RPMI7951 (cell line): Measurements from ENCODE around the gene ZFHX3. TPM values are rescaled to one million over a fixed set of nuclear protein-coding genes. Genes with fewer than 3 reads are reported as not detected.
"Not testable (repeated sequence)": the region's sequence is repeated elsewhere in the genome, so short reads cannot be mapped to it uniquely, and the experiment has no call there.

Source experiments
- DNase-seq: peaks from one replicate; pipeline ENCODE4 v3.0.0-alpha.2; 2012; ENCODE audit warnings: low read depth
- total RNA-seq: library from RNA; depleted of rRNA; stranded (reverse); fragments of >200 nt; shearing (Covaris generic); gene quantifications from 2 replicates; pipeline ENCODE4 v1.2.3, GENCODE V29; 2014

Gene ZFHX3
- total RNA-seq, 1 experiment from 2014 or later = 2.2 TPM

- peak; percentile 42 for DNase-seq
Observed at GRCh38 chr16:73023752-73024570, 24.0 kb downstream of the ZFHX3 start.

DNA sequence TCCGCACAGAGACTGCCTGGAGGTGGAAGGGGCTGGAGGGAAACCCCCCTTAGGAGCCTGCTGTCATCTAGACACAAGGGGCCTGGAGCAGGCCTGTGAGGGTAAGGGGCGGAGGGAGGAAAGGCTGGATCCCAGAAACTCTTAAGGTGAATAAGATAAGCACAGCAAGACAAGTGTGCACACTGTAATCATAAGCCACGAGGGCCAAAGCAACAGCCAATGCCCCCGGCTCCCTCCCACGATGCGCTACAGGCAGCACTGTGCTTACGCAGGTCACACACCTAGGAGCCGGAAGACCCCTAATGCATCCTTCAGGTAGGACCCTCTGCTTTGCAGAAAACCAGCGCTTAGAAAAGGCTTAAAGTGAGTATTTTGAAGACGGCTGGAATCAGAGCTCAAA is 24.6 kb downstream of the ZFHX3 start:
- DNase-seq = no peak

GRCh38 chr16:73022534-73022933 is 25.4 kb downstream of the ZFHX3 start:
- no peak for DNase-seq

- DNase-seq = no peak
Observed at GRCh38 chr16:73021866-73022495, 25.9 kb downstream of the ZFHX3 start.

- peak; percentile 98 for DNase-seq
Observed at GRCh38 chr16:73020409-73020884, 27.5 kb downstream of the ZFHX3 start.

- peak; percentile 87 for DNase-seq
Observed at GRCh38 chr16:73019457-73020362, 28.2 kb downstream of the ZFHX3 start.

DNA sequence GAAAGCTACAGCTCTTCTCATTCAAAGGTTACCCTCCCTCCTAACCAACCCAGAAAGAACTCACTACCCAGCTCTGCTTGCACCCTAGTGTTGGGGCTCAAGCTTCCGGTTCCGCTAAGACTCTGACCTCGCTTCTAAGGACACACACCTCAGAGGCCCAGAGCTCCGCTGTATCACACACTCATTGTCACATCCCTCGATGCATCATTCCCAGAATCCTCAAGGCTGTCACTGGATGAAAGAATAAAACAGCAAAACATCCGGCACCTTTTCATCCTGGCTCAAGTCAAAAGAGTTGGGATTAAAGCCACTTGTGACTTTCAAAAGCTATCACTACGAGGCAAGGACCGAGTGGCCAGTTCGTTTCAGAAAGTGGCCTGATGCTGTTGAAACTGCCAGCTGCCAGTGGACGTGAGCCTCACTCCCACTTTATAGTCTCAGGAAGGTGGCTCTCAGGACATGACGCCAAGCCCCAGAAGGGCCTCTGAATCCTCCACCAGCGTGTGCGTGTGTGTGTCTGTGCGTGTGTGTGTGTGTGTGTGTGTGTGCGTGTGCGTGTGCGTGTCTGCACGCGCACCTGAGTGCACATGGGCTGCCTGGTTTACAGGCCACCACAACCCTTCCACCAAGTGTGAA is 29.0 kb downstream of the ZFHX3 start:
- no peak for DNase-seq

GRCh38 chr16:73017321-73017720 is 30.6 kb downstream of the ZFHX3 start:
- DNase-seq = no peak

DNA sequence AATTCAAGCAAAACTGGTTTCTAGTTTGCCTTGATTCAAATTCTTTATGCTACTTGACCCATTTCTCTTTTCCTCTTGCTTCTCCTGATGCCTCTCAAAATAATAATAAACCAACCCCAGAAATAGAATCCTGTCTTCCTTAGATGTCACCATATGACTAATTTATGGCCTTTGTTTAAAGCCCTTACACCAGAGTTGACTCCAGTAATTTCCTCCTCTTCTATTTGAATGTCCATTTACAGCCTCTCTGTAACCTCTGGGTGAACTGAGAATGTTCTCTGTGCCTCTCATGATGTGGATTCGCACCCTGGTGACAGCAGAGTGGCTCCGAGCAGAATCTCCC is 31.5 kb downstream of the ZFHX3 start:
- DNase-seq = no peak

DNA sequence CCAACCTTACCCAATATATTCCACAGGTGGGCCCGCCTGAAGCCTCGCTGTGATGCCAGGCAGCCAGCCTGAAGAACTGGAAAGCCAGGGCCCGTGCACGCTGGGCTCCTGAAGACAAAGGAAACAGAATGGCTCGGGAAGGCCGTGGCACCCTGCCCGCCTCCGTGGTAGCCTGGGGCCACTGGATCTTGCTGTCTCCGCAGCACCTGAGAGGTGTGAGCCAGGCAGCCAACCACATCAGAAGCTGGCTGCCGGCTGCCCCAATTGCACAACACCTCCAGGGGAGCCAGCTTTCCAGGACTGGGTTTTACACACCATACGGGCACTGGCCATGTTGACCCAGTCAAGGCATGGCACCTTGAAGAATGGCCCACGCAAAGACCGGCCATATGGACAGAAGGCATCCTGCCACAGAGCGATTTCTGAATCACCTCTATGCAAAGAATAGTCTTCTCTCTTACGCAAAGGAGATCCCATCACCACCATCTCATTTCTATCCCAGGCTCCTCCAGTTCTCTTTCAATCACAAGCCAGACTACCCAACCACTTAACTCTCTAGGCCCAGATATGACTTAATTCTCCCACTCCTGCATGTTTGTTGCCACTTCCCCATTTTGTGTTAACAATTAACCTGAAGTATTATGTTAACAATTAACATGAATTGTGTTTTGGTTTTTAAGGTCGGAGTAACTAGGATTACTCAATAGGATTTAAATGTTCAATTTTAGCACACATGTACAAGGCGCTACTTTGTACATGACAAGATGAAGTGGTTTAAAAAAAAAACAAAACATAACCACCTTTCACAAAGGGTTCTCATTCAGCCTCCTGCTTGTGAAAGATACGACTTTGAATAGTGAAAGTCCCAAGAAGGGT is 32.1 kb downstream of the ZFHX3 start:
- DNase-seq = no peak

- DNase-seq = no peak
Observed at GRCh38 chr16:73014768-73015167, 33.2 kb downstream of the ZFHX3 start.

GRCh38 chr16:73013974-73014373 is 34.0 kb downstream of the ZFHX3 start:
- no peak for DNase-seq

GRCh38 chr16:73012341-73012740 is 35.6 kb downstream of the ZFHX3 start:
- no peak for DNase-seq

- DNase-seq = no peak
Observed at GRCh38 chr16:73011926-73012325, 36.0 kb downstream of the ZFHX3 start.

- no peak for DNase-seq
Observed at GRCh38 chr16:73010150-73010676, 37.7 kb downstream of the ZFHX3 start.

- not testable (repeated sequence) for DNase-seq
Observed at GRCh38 chr16:73009710-73010109, 38.2 kb downstream of the ZFHX3 start.

- DNase-seq = no peak
Observed at GRCh38 chr16:73006026-73006425, 41.9 kb downstream of the ZFHX3 start.

GRCh38 chr16:73002866-73003265 is 45.1 kb downstream of the ZFHX3 start:
- DNase-seq = no peak

- no peak for DNase-seq
Observed at GRCh38 chr16:73000907-73001521, 46.9 kb downstream of the ZFHX3 start.
